Hair follicular keratinocyte (primary cell): ENCODE data around the gene FAM3A. TPM values are rescaled to one million over a fixed set of nuclear protein-coding genes. Genes with fewer than 3 reads are reported as not detected.

ENCODE experiments used
- total RNA-seq: library from RNA; depleted of rRNA; stranded (reverse); fragments of >200 nt; gene quantifications from 2 replicates; pipeline ENCODE4 v1.2.3, GENCODE V29; 2015

FAM3A gene, protein sequence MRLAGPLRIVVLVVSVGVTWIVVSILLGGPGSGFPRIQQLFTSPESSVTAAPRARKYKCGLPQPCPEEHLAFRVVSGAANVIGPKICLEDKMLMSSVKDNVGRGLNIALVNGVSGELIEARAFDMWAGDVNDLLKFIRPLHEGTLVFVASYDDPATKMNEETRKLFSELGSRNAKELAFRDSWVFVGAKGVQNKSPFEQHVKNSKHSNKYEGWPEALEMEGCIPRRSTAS
- 34.8 and 50.1 TPM in 2 replicates for total RNA-seq

DNA sequence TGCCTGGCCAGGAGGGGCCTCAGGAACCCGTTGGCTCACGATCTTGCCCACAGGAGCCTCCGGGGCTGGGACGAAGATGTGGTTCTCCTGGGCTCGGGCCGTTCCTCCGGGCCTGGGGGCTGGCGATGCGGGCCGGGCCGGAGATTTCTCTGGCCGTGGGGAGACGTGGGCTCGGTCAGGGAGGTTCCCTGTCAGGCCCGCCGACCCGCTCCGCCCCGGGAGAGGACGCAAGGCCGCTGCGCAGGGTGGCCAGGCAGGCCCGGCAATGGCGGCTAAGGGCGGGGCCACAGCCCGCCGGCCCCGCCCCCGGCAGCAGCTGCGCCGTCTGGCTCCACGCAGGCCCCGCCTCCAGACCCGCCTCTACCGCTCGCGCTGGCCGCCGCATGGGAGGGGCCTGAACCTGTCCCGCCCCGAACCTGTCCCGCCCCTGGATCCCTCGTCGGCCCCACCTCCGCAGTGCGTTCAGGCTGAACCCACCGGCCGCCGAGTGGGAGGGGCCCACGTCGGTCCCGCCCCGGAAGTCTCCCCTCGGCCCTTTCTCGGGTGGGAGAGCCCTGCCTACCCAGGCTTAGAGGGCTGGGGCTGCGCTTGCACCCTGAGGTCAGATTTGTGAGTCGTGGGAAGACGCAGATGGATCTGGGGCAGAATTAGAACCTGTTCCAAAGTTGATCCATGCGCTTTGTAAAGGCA lies at the start of gene FAM3A:
TSS of gene FAM3A (minus strand) at position 267 of the 690 bp plus-strand sequence. CDS start 460 bp downstream, outside the sequence.

DNA sequence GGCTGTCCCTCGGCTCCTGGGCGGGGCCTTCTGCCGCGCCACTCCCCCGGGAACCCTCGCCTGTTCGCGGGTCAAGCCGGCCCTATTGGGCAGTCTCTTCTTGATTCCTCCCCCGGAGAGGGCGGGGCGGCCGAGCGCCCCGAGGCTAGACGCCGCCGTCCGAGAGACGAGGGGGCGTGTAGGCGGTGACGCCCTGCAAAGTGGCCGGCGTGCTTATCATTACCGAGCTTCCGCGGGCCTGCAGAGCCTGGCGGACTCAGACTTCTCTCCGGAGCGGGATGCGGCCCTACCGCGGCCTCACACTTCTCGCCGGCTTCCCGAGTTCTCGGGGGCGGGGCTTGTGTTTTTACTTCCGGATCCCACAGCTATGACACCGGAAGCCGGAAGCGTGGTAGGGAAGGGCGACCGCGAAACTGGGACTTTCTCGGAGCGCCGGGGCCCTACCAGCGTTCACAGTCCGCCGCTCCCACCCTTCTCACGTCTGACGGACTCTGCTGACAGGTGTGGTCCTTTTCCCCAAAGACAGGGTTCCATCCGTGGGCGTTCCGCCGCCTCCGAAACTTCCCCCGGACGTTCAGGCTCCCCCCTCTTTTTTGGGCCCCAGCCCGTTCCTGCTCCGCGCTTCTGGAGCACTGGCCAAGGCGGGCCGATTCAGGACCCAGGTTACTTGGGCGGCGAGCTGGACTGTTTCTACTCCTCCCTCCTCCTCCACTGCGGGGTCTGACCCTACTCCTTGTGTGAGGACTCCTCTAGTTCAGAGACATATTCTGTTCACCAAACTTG lies 31.4 kb upstream of the FAM3A start, which contains the start of gene IKBKG:
TSS of gene IKBKG (plus strand) at position 376 of the 783 bp plus-strand sequence. CDS start 4,383 bp downstream, outside the sequence.

DNA sequence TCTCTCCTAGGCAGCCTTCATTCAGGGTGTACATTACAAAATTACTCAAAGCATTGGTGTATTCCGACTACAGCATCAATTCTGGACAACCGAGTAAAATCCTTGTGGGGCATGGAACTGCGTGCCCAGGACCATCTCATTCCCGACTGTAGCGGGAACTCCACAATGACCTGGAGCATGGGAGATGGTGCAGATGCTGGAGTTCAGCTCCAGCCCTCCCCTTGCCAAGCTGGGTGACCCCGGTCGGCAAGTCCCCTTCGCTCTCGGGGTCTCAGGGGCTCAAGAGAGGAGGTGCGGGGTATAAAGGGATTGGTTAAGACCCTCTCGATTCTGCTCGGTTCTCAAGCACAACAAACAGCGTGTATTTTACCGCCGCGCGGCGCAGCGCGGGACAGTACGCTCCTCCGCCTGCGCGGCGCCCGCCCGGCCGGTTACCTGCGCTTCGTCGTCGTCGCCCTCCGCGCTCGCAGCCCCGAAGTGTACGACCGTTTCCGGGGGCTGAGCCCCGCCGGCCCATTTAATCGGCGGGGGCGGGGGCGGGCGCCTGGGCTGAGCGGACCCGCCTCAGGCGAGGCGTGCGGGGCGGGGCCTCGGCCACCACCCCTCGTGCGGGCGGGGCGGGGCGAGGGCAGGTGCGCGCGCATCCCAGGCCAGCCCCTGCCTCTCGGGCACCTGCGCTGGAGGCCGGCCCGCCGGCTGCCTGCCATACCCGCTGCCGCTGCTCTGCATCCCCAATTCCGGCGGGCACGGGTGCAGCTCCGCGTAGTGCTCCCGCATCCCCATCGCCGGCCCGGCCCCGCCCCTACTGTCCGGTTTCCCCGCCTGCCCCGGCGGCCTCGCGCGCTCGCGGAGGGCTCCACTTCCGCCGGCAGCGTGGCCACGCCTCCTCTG lies 30.6 kb upstream of the FAM3A start, which contains the start of gene G6PD:
TSS of gene G6PD (minus strand) at position 493 of the 891 bp plus-strand sequence. CDS start 691 bp downstream, outside the sequence.

DNA sequence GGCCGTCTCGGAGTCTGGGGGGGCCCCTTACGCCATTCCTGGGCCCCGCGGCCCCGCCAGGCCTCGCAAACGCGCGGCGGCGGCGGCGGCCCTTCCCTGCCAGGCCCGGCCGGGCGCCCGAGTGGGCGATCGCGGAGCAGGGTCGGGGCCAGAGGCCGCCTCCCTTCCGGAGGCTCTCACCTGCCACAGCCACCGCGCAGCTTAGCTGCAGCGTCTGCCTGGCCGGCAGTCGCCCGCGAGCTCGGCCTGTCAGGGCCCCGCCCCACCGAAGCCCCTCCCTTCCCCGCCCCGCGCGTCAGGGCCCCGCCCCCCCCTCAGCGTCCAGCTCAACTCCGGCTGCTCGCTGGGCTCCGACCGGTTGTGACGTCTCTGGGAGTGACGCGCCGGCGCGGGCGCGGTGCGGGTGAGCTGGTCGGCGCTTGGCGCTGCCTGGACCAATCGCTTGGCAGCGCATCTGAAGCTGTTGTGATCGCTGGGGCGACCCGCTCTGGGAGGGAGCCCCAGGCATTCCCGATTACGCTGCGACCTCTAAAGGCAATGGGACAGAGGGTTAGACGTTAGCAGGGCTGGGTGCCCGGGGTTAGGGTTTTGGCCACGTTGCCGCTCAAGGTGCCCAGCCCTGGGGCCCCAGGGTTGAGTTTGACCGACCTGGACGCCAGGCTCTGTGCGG lies 25.5 kb downstream of the FAM3A start, which contains the start of gene SLC10A3:
TSS of gene SLC10A3 (minus strand) at position 216 of the 670 bp plus-strand sequence. CDS start 1,689 bp downstream, outside the sequence.

DNA sequence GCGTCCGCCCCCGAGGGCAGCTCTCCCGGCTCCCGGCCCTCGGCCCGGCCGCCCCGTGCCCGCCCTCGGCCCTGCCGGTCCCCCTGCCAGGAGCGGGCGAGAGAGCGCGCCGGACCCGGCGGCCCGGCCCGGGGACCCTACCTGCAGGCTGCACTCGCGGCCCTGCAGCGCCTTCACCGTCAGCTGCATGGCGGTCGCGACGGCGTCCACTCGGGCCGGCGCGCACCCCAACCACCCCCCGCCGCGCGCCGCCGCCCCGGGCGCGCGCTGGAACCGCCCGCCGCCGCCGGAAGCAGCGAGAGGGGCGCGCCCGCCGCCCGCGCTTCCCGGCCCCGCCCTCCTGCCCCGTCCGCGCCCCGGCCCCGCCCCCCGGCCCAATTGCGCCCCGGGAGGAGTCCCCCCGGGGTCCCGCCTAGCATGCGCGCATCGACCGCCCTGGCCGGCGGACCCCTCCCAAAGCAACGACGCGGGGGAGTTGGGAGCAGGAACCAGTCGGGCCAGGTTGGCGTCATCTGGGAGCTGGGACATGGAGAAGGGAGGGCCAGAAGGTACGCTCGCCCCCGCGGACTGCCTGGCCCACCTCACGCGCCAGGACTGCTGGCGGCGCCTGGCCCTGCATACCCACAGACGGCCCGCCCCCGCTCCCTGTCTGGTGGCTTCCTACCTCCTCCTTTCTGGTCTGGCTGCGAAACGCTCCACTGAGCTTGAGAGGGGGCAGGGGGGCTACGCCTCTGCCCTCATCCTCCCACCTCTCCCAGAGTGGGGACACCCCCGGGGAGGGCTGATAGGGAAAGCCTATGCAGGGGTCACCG lies 29.4 kb downstream of the FAM3A start, which contains the start of gene UBL4A:
TSS of gene UBL4A (minus strand) at position 220 of the 812 bp plus-strand sequence. CDS start at position 189, 31 bp downstream.

DNA sequence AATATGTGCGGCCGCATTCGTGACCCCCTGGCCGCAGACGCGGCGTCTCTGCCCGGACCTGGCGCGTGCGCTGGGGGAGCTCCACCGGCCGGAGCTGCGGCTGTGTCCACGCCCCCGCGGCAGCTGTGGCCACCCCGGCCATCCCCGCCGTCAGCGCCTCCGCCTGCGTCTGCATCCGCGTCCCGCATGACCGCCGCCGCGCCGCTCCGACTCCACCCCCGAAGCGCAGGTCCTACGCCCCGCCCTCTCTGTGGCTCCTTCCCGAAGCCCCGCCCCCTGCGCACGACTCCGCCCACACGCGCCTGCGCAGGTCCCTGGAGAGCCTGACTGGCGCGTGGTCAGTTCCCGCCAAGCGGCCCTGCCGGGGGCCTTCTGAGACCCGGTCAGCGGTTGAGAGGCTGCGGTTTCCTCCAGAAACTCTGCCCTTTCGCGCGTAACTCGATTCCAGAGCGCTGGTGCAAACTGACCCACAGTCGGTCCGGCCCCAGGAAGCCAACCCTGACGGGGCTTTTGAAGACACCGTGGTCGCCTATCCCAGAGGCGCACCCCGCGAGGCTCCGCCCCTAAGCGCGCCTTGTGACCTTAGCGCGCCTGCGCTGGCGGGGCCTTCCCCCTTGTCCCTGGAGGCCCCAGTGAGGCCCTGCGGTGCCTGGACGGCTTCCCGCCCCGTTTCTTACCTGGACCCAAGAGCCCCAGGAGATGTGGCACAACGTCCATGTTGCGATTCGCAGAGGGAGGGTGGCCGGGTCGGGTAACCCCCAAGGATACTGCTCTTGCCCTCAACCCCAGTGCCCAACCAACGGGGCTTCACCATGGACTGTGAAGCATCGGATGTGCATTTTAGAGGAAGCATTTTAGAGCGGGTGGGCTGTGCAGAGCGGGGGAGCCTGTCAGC lies 37.1 kb downstream of the FAM3A start, which contains the start of gene LAGE3:
TSS of gene LAGE3 (minus strand) at position 554 of the 895 bp plus-strand sequence. CDS start at position 188, 366 bp downstream.

DNA sequence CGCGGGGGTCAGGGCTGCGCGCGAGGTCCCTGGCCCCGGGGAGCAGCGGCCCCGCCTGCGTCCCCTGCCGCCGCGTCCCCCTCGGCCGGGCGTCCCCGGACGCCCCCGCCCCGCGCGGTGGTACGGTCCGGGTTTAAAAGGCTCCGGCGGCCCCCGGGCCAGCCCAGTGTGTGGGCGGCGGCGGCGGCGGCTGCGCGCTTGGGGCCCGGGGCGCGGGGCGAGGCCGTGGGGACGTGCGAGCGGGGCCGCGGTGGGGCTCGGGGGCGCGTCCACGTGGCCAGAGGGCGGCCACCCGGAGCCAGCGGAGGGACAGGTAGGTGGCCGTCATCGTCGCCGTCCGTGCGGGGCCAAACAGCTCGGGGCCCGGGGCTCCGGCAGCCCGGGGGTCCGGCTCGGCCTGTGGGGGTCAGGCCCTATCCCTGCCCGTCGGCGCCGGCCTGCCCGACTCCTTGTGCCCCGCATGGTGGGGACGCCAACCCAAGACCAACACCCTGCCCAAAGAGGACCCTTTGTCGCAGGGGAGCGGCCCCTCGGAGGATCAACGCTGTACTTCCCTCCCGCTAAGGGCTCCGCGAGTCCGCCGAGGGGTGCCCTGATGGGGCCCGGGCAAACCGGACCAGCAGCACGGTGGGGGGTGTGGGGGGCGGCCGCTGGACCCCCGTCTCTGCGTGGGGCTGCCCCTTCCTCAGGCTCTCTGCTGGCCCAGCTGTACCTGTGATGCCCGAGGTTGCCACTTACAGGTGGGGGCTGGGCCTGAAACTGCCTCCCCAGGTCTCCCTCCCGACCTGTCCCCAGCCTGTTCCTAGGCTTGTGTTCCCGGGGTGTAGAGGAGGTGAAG lies 57.7 kb downstream of the FAM3A start, which contains the start of gene PLXNA3:
TSS of gene PLXNA3 (plus strand) at position 166 of the 838 bp plus-strand sequence. CDS start 1,903 bp downstream, outside the sequence.

Other genes starting within 250 kb of the FAM3A start
- not detected in 2 replicates for gene TEX28, start 221.1 kb downstream of the FAM3A start, total RNA-seq
- not detected in 2 replicates for gene TKTL1, start 220.4 kb downstream of the FAM3A start, total RNA-seq
- 1,383 and 1,552 TPM in 2 replicates for gene FLNA, start 141.6 kb downstream of the FAM3A start, total RNA-seq
- gene EMD, start 136.9 kb downstream of the FAM3A start, total RNA-seq = 62.3 and 71.4 TPM in 2 replicates
- gene RPL10, start 117.9 kb downstream of the FAM3A start, total RNA-seq = 7,010 and 8,148 TPM in 2 replicates
- gene DNASE1L1, start 107.0 kb downstream of the FAM3A start, total RNA-seq = 19.0 and 28.1 TPM in 2 replicates
- gene TAFAZZIN, start 104.7 kb downstream of the FAM3A start, total RNA-seq = 33.0 and 41.3 TPM in 2 replicates
- 23.0 and 31.1 TPM in 2 replicates for gene ATP6AP1, start 87.6 kb downstream of the FAM3A start, total RNA-seq
- 63.6 and 107 TPM in 2 replicates for gene GDI1, start 79.1 kb downstream of the FAM3A start, total RNA-seq
- 17.0 and 24.1 TPM in 2 replicates for gene FAM50A, start 72.1 kb downstream of the FAM3A start, total RNA-seq
- 2.2 and 10.8 TPM in 2 replicates for gene PLXNA3, start 58.0 kb downstream of the FAM3A start, total RNA-seq
- gene LAGE3, start 37.0 kb downstream of the FAM3A start, total RNA-seq = 42.2 and 56.3 TPM in 2 replicates
- gene UBL4A, start 29.6 kb downstream of the FAM3A start, total RNA-seq = 59.2 and 60.0 TPM in 2 replicates
- gene SLC10A3, start 25.6 kb downstream of the FAM3A start, total RNA-seq = 38.3 and 39.0 TPM in 2 replicates
- gene G6PD, start 30.6 kb upstream of the FAM3A start, total RNA-seq = 61.3 and 77.4 TPM in 2 replicates
- gene IKBKG, start 31.4 kb upstream of the FAM3A start, total RNA-seq = 12.3 and 14.1 TPM in 2 replicates
- not detected in 2 replicates for gene CTAG1A, start 68.9 kb upstream of the FAM3A start, total RNA-seq
- gene CTAG1B, start 103.0 kb upstream of the FAM3A start, total RNA-seq = not detected in 2 replicates
- gene CTAG2, start 137.3 kb upstream of the FAM3A start, total RNA-seq = not detected in 2 replicates
- 0.11 and 0.31 TPM in 2 replicates for gene GAB3, start 234.8 kb upstream of the FAM3A start, total RNA-seq
- gene DKC1, start 246.6 kb upstream of the FAM3A start, total RNA-seq = 35.5 and 64.2 TPM in 2 replicates